Stimulated activated CD4-positive, alpha-beta T cell treated with anti-CD3 and anti-CD28 coated beads, Interleukin-12 subunit alpha, Interleukin-12 subunit beta, amount 100 ng/mL, for 48 hours (primary cell): ENCODE data around the gene WWOX.

Source experiments
- DNase-seq, 3 donors: peaks; one replicate each; pipeline ENCODE4 v3.0.0-alpha.2; 2020; ENCODE audit warnings: low read depth in 2 of 3, low spot score in 1 of 3

WWOX gene

DNA sequence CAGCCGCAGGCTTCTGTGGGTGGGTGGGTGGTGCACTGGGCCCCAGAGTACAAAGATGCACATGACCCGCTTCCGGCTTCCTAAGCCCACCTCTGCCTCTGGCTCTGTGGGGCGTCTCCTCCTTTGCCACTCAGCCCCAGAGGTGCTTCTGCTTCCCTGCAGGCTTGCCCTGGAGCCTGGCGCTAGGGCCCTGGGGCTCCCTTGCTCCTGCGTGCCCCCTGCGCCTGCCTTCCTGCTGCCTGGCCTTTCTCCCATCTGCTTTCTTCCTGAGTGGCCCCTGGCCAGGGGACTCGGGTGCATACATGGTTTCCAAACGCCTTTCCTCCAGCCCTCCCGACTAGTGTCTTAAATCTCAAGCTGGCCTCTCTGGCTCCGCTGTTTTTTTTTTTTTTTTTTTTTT, 3.4 kb downstream of the WWOX start:
- DNase-seq = no peak

DNA sequence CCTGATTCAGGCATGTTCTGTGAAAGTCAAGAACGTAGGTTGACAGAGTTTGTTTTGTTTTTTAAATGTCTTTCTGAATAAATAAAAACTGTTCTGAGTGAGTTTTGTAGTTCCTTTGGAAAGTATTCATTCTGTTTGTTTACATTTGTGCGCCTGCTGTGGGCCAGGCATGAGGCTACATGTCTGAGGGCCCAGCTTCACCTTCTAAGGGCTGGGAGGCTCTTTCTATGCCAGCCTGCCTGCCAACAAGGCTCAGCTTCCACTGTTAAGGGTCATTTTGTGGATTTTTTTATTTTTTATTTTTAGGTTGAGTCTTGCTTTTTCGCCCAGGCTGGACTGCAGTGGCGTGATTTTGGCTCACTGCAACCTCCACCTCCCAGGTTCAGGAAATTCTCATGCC, 6.1 kb downstream of the WWOX start:
- DNase-seq = no peak

GRCh38 chr16:78106686-78107085, 7.2 kb downstream of the WWOX start:
- no peak for DNase-seq

- DNase-seq = no peak
Observed at GRCh38 chr16:78108451-78108850, 9.0 kb downstream of the WWOX start.

DNA sequence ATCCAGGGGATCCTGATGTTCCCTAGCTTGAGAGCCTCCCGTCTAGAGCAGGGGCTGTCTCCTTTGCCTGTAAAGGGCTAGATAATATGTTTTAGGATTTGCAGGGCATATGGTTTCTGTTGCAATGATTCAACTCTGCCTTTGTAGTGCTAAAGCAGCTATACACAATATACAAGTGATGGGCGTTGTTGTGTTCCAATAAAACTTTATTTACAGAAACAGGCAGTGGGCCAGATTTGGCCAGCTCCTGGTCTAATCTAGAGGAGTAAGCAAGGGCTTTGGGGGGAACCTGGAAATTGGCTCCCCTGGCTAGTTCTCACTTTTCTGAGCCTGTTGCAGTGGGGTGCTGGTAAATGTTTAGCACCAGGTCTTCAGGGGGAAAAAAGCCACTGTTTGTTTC, 13.8 kb downstream of the WWOX start:
- DNase-seq = no peak

GRCh38 chr16:78115659-78116058, 16.2 kb downstream of the WWOX start:
- no peak for DNase-seq

- DNase-seq = no peak
Observed at GRCh38 chr16:78116946-78117345, 17.5 kb downstream of the WWOX start.

GRCh38 chr16:78117391-78117790, 17.9 kb downstream of the WWOX start:
- no peak for DNase-seq

- no peak for DNase-seq
Observed at GRCh38 chr16:78118469-78119025, 19.1 kb downstream of the WWOX start.

DNA sequence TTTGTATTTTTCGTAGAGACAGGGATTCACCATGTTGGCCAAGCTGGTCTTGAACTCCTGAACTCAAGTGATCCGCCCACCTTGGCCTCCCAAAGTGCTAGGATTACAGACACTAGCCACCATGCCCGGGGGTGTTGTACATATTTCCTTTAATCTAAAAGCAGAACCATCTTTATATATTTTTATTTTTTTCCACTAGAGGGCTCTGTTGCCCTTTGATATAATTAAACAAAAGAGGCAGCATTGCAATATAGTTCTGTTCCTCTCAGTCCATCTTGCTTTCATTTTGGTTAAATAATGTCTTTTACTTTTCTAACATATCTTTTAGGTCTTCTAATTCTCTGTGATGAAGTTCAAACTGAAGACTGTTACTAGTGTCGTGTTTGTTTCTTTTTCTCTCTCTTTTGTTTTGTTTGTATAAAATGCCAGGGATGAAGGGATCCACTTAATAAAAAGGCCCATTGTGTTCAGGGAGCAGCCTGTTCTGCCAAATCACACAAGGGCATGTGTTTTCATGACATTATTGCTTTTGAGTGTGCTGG, 23.4 kb downstream of the WWOX start:
- no peak for DNase-seq

DNA sequence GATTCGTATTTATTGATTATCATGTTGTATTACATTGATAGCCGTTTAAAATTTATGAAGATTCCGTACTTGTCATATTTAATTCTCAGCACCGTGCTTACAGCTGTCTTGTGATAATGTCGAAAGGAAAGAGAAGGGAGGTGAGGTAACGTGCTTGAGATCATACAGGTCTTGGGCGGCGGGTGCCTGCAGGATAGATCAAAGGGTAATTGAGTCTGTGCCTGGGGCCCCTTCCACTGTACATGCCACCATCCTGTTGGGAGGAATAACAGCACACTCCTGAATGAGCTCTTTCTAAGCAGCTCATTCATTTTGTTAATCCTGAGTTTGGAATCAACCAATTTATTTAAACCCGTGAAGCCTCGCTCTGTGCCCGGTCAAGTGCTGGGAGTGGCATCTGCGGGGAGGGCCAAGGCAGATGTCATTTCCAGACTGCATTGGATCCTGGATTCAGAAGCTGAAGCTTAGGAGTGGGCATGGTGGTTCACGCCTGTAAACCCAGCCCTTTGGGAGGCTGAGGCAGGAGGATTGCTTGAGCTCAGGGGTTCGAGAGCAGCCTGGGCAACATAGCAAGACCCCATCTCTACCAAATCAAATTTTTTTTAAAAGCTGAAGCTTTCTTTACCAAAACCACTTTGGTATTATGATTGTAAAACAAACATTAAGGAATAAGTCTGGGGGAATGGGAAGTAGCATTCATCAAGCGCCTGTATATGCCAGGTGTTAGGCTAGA, 25.8 kb downstream of the WWOX start:
- no peak for DNase-seq

GRCh38 chr16:78126662-78127061, 27.2 kb downstream of the WWOX start:
- no peak for DNase-seq

- DNase-seq = no peak
Observed at GRCh38 chr16:78127130-78127529, 27.7 kb downstream of the WWOX start.

GRCh38 chr16:78128913-78129312, 29.5 kb downstream of the WWOX start:
- DNase-seq = no peak

DNA sequence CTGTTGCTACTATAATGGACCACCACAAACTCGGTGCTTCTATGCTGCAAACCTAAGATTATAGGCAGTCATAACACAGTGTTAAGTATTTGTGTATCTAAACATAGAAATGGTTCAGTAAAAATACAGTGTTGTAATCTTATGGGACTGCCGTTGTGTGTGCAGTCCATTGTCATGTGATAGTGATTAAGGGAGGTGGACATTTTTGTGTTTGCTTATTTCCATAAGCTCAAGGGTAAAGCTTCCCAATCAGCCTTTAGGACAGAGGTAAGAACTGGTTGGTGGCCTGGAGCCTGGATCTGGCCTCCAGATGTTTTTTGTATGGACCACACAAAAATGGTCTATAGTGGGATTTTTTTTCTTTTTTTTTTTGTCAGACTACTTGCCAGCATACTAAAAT, 29.9 kb downstream of the WWOX start:
- no peak for DNase-seq

GRCh38 chr16:78130083-78130608, 30.7 kb downstream of the WWOX start:
- no peak for DNase-seq

DNA sequence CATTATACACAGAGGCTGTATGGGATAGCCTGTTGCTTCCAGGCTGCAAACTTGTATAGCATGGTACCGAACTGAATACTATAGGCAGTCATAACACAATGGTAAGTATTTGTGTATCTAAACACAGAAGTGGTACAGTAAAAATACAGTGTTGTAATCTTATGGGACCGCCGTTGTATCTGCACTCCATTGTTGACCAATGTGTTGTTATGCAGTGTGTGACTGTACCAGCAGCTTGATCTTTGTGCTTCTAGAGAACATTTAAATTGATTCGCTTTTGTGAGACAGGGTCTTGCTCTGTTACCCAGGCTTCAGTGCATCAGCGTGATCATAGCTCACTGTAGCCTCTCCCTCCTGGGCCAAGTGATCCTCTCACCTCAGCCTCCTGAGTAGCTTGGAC, 31.5 kb downstream of the WWOX start:
- DNase-seq = no peak

- DNase-seq = no peak
Observed at GRCh38 chr16:78133919-78134318, 34.5 kb downstream of the WWOX start.

GRCh38 chr16:78134944-78135619, 35.6 kb downstream of the WWOX start:
- DNase-seq = no peak

DNA sequence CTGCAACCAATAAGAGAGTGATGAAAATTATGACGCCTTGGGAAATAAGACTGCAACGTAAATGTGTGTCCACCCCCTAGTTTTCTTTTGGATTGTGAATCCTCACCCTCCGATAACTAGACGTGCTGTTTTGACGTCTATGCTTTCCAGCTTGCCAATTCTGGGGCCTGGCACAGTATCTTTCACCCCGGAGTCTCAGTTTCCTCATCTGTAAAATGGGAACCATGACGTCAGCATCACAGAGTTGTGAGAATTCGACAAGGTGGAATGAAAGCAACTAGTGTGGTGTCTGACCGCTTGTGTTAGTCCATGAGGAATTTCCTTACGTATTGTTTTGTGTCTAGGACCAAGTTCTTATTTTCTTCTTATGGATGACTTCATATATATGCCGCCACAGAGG, 37.7 kb downstream of the WWOX start:
- DNase-seq = no peak

GRCh38 chr16:78137782-78138616, 38.5 kb downstream of the WWOX start:
- DNase-seq = no peak
